CD4-positive, alpha-beta T cell (primary cell): ENCODE data around the gene COL4A2. TPM values are rescaled to one million over a fixed set of nuclear protein-coding genes. Genes with fewer than 3 reads are reported as not detected.

Experiments
- ATAC-seq: fragments of 200-7000 bp; cut with Tn5 transposase; one replicate; pipeline ENCODE4 v1.10.0; 2022; ENCODE audit warnings: mild to moderate bottlenecking; ENCODE audit not compliant: poor library complexity
- CTCF ChIA-PET: fragments of 350-600 bp; sonication (Branson Sonifier 250); formaldehyde crosslinking; loops from one replicate; lab custom pipeline; 2021; ENCODE audit warnings: antibody characterized with exemption, inconsistent platforms; lab: Charles Lee
- POLR2A ChIA-PET: fragments of 350-600 bp; sonication (Branson Sonifier 250); formaldehyde crosslinking; loops from one replicate; lab custom pipeline; 2021; ENCODE audit warnings: antibody characterized with exemption, inconsistent platforms; lab: Charles Lee
- DNase-seq, 14 experiments: peaks; one replicate each; pipeline ENCODE4 v3.0.0-alpha.2; 2013 to 2020; ENCODE audit warnings: mixed read lengths in 2 of 14
- H3K27ac ChIP-seq, 2 donors: one replicate each; pipeline versions ENCODE4 v1.5.1 to v1.7.0; 2013; ENCODE audit warnings: low read length in 2 of 2, low read depth in 1 of 2, mild to moderate bottlenecking in 1 of 2
- H3K27me3 ChIP-seq, 2 experiments: 1 replicate in 1 of 2; 2 replicates in 1 of 2; pipeline versions ENCODE4 v1.6.1 to v1.7.0; 2013; ENCODE audit warnings: low read length in 2 of 2, control low read depth in 1 of 2, mild to moderate bottlenecking in 1 of 2, moderate library complexity in 1 of 2; ENCODE audit not compliant: insufficient read depth in 2 of 2, control insufficient read depth in 1 of 2
- H3K36me3 ChIP-seq: one replicate; pipeline ENCODE4 v1.6.1; 2013; ENCODE audit warnings: low read length, control low read depth; ENCODE audit not compliant: insufficient read depth
- H3K4me1 ChIP-seq: one replicate; pipeline ENCODE4 v1.6.1; 2013; ENCODE audit warnings: low read length, control low read depth; ENCODE audit not compliant: insufficient read depth
- H3K4me3 ChIP-seq: one replicate; pipeline ENCODE4 v1.5.1; 2013; ENCODE audit warnings: mild to moderate bottlenecking, low read length, moderate library complexity
- H3K9me3 ChIP-seq, 2 experiments: 1 replicate in 1 of 2; 2 replicates in 1 of 2; pipeline versions ENCODE4 v1.6.1 to v1.7.0; 2013; ENCODE audit warnings: low read length in 2 of 2, mild to moderate bottlenecking in 2 of 2, control low read depth in 1 of 2, moderate library complexity in 1 of 2; ENCODE audit not compliant: control insufficient read depth in 1 of 2, insufficient read depth in 1 of 2
- H3K27ac Mint-ChIP-seq: one replicate; pipeline ENCODE4 v1.8.0; 2020; ENCODE audit warnings: mixed read lengths
- H3K27me3 Mint-ChIP-seq: one replicate; pipeline ENCODE4 v1.8.0; 2021; ENCODE audit warnings: mixed read lengths
- H3K36me3 Mint-ChIP-seq: one replicate; pipeline ENCODE4 v1.8.0; 2021; ENCODE audit warnings: low read depth, mixed read lengths
- H3K4me1 Mint-ChIP-seq: one replicate; pipeline ENCODE4 v1.8.0; 2021; ENCODE audit warnings: low read depth, mixed read lengths
- H3K4me3 Mint-ChIP-seq: one replicate; pipeline ENCODE4 v1.8.0; 2020; ENCODE audit warnings: mild to moderate bottlenecking, mixed read lengths
- H3K9me3 Mint-ChIP-seq: one replicate; pipeline ENCODE4 v1.8.0; 2020; ENCODE audit warnings: mixed read lengths
- intact Hi-C, 2 experiments: fragments of 100-400 bp; cut with DNase I in 1 of 2; cut with micrococcal nuclease in 1 of 2; formaldehyde crosslinking; loops; one replicate each; pipeline versions ENCODE4 v1.15.1 to v1.9.0; 2023 to 2025; cut with DNase I, micrococcal nuclease
- total RNA-seq, 174 experiments: library from RNA in 2 of 174; stranded (reverse) in 2 of 174; gene quantifications; one replicate each; pipeline ENCODE4 v1.2.3 and lab custom pipeline; 2021 to 2026
- TF ChIP-seq, protein P1 (sequence below): fragments of 200-600 bp; IDR thresholded peaks from one replicate; pipeline ENCODE4 v1.8.0; 2022; ENCODE audit warnings: antibody characterized with exemption, mild to moderate bottlenecking

The COL4A2 gene
- total RNA-seq, 2 experiments from 2014 or later, result not detected

DNA sequence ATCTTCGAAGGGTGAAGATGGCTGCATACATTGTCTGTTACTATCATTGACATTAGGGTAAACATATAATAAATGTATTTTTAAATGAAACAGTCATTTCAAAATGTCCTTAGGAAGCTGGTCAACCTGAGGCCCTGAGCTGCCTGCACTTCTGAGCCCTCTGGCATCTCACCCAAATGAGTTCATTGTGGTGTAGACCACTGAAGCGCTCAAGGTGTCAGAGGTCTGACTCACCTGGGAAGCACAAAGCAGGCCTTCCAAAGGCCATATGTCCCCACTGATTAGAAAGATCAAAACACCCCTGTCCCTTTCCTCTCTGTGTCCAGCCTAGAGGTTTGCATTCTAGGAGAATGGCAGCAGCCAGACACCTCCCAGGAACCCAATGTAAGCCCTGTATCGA lies 59.6 kb downstream of the COL4A2 start:
- Mint-ChIP-seq H3K4me1 (no peaks in the 10 kb centered on the region), H3K9me3 (no peaks in the 10 kb centered on the region), H3K36me3 (no peaks in the 10 kb centered on the region), H3K27ac (no peak overlapping the region), H3K27me3 (peaks cover 29% of the 10 kb centered on the region), H3K4me3 (no peak overlapping the region)
- intact Hi-C loops, result no loop called here
- Histone ChIP-seq H3K27ac (no peak overlapping the region), H3K36me3 (no peaks in the 10 kb centered on the region), H3K4me1 (no peaks in the 10 kb centered on the region), H3K27me3 (peaks cover 0 to under 1% of the 10 kb centered on the region in 2 experiments), H3K9me3 (no peaks in the 10 kb centered on the region), H3K4me3 (no peak overlapping the region)
- POLR2A ChIA-PET, result no interaction called here
- ATAC-seq (no peak), DNase-seq (no peak)
- CTCF ChIA-PET, result no interaction called here
- TF ChIP-seq, protein P1, sequence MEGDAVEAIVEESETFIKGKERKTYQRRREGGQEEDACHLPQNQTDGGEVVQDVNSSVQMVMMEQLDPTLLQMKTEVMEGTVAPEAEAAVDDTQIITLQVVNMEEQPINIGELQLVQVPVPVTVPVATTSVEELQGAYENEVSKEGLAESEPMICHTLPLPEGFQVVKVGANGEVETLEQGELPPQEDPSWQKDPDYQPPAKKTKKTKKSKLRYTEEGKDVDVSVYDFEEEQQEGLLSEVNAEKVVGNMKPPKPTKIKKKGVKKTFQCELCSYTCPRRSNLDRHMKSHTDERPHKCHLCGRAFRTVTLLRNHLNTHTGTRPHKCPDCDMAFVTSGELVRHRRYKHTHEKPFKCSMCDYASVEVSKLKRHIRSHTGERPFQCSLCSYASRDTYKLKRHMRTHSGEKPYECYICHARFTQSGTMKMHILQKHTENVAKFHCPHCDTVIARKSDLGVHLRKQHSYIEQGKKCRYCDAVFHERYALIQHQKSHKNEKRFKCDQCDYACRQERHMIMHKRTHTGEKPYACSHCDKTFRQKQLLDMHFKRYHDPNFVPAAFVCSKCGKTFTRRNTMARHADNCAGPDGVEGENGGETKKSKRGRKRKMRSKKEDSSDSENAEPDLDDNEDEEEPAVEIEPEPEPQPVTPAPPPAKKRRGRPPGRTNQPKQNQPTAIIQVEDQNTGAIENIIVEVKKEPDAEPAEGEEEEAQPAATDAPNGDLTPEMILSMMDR, result no peak

DNA sequence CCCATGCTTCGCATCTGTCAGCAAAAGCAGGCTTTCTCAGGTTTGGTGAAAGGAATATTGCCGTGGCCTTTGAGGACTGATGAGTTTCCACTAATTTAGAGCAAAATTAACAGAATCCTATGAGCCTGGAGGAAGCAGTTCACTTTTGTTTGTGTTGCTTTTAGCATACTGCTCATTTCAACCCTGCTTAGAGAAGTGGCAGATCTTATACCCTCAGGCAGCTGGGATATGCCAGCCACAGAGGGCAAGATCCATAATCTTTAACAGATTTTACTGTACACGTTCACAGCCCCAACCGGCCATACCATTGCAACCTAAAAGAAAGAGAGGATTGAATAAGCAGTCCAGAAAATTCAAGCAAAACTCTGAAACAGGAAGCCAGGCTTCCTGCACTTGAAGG lies 60.5 kb downstream of the COL4A2 start:
- no peak overlapping the region for H3K27ac Mint-ChIP-seq
- TF ChIP-seq, protein P1, result no peak
- peaks cover 26% of the 10 kb centered on the region for H3K27me3 Mint-ChIP-seq
- no peak for ATAC-seq
- H3K27me3 ChIP-seq, result no peaks in the 10 kb centered on the region
- H3K4me3 Mint-ChIP-seq, result no peak overlapping the region
- intact Hi-C loops, result no loop called here
- ChIA-PET CTCF (no interaction called here), POLR2A (no interaction called here)
- no peaks in the 10 kb centered on the region for H3K36me3 ChIP-seq
- H3K9me3 Mint-ChIP-seq, result no peaks in the 10 kb centered on the region
- no peak overlapping the region for H3K4me3 ChIP-seq
- DNase-seq, result no peak
- no peak overlapping the region for H3K27ac ChIP-seq
- H3K4me1 Mint-ChIP-seq, result no peaks in the 10 kb centered on the region
- H3K36me3 Mint-ChIP-seq, result no peaks in the 10 kb centered on the region
- no peaks in the 10 kb centered on the region for H3K4me1 ChIP-seq
- no peaks in the 10 kb centered on the region for H3K9me3 ChIP-seq

DNA sequence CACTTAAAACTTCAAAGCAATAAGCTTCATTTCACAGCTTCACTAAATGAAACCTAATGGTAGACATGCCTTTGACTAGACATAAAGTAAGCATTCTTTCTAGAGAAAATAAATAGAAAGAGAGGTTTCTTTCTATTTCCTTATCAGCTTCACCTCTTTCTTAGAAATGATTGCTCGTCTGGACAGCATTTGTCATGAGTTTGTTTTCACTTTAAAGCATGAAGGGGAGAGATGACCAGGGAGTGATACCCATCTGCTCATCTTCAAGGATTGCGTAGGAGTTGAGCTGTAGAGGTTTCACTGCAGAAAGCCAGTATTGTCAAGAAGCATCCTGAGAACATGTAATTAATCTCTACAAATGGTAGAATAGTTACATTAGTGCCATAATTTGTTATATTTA lies 61.3 kb downstream of the COL4A2 start:
- DNase-seq (no peak), ATAC-seq (no peak)
- H3K27ac ChIP-seq, result no peak overlapping the region
- H3K36me3 ChIP-seq, result no peaks in the 10 kb centered on the region
- POLR2A ChIA-PET, result no interaction called here
- Mint-ChIP-seq H3K4me1 (no peaks in the 10 kb centered on the region), H3K27me3 (peaks cover 30% of the 10 kb centered on the region), H3K9me3 (no peaks in the 10 kb centered on the region), H3K4me3 (no peak overlapping the region), H3K36me3 (no peaks in the 10 kb centered on the region), H3K27ac (no peak overlapping the region)
- H3K4me1 ChIP-seq, result no peaks in the 10 kb centered on the region
- TF ChIP-seq, protein P1, result no peak
- CTCF ChIA-PET, result no interaction called here
- H3K4me3 ChIP-seq, result no peak overlapping the region
- intact Hi-C loops, result no loop called here
- H3K27me3 ChIP-seq, result no peaks in the 10 kb centered on the region
- H3K9me3 ChIP-seq, result no peaks in the 10 kb centered on the region
